CD4-positive, alpha-beta T cell treated with Interleukin-10 for 1 hour (primary cell): ENCODE data around the gene TACR1.
A peak's percentile ranks its signal among the peaks of the same experiment; 100 is the strongest.
"Not testable (repeated sequence)": the region's sequence is repeated elsewhere in the genome, so short reads cannot be mapped to it uniquely, and the experiment has no call there.

ENCODE experiments used
- DNase-seq: peaks from one replicate; pipeline ENCODE4 v3.0.0-alpha.2; 2020

The TACR1 gene

DNA sequence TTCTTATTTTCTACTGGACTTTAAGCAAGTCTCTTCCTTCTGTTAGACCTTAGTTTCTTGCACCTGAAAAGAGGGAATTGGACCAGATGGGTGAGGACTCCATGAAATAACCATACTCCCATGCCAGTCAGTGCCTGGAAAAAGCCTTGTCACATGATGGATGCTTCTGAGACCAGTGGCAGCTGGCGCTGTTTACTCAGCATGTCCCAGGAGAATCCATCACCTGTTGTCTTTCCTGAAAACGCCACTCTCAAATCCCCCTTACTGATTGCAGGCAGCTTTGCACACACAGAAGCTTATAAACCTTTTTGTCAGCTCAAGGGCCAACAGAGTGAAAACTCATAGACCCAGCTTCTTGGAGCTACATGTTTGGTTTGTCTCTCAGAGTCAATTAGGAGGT lies 123.2 kb downstream of the TACR1 start:
- no peak for DNase-seq

DNA sequence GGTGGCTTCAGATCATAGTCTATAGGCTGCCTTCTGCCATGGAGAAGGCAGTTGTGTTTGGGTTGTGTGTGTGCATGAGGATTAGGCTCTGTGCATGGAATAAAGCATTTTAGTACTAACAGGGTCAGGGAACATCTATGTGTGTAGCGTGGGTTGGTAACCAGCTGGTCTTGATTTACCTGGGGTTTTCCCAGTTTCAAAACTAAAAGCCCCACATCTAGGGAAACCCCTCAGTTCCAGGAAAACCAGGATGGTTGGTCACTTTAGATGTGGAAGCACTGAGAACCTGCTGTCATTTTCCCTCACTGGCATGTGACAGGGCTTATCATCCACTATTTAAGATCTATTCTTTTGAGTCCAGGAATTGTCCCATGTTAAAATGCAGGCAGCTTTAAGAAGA lies 124.6 kb downstream of the TACR1 start:
- no peak for DNase-seq

DNA sequence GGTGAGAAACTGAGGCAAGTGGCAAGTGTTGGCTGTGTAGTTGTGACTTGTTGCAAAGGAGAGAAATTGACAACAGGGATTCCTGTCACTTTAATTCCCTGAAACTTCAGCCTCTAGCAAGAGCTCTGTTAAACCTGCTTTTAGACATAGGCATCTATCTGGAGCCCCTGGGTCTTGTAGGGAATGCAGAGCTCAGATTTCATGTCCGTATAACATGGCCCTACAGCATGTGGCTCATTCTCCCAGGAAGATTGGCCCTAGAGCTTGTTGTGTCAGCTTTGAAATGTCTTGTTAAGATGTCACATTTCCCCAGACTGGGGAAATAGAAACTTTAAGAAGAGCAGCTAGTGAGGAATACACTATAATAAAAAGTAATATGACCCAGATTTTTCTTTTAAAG lies 125.1 kb downstream of the TACR1 start:
- DNase-seq = no peak

DNA sequence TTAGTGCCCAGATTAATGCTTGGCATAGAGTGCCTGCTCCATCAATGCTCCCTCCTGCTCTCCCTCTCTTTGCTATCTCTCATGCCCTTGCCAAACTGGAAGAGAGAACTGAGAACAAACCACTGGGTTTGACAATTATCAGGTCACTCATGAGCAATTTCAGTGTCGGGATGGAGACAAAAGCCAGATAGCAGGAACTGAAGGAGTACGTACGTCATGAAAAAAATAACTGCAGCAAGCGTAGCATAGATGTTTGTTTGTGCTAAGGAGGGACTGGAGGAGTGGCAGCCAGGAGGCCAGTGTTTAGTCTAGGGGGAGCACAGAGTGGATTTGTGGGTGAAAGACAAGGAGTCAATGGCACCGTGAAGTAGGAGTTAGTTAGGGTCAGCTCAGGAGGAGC lies 127.6 kb downstream of the TACR1 start:
- DNase-seq = no peak

DNA sequence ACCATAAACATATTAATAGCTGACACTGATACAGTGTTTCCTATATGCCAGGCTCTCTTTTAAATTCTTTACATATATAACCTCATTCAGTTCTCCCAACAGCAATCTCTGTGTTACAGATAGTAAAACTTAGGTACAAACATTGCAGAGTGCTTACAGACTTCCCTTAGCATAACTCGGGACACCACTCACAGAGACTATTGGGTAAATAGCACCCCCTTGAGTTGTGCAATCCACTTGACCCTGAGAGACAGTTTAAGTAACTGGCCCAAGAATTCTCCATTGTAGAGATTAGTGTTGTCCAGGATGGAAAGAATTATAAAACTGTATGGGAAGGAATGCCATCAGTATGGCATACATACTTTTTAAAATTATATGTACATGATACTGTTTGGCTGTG lies 130.8 kb downstream of the TACR1 start:
- no peak for DNase-seq

DNA sequence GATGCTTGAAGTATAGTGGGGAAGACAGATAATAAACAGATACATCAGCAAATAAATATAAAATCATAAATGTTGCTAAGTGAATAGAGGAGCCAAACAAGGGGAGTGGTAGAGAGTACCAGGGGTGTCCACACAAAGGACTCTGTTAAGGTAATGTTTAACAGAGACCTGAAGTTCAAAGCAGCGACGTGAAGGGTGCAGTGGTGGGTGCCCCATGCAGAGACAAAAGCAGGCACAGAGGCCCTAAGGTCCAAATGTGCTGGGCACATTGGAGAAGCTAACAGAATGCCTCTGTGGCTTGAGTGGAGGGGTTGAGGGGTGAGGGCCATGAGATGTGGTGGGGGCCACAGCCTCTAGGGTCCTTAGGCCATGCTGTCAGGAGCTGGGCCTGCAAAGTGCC lies 131.8 kb downstream of the TACR1 start:
- DNase-seq = no peak

DNA sequence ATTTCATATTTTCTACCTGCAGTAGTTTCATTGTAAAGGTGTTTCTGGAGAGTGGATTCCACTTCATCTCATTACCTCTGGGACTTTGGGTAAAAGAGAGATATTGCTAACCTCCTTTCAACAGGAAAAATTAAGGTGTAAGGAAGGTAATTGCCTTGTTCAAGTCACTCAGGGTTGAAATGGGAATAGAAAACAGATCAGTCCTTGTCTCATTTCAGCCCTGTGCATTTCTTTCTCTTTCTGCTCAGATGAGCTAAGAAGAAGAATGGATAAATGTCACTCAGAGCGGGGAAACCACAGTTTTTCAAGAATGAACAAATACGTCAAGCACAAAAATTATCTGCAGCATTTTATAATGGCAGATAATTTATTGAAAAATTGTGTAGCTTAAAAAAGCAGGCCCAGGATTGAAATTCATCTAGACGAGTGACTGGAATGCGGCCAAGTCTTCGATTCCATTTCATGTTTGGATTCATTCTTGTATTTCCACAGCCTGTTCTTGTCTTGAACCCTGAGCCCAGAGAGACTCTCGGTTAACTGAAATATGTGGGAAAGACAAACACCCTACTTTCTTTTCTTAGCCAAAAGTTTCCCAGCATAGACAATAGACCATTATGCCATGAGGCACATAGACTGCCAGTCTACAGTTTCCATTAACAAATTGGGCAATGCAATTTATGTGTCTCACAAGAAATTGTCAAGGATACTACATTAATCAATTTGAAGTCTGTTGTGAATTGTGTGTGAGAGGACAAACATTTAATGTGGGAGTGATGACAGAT lies 133.0 kb downstream of the TACR1 start:
- DNase-seq = no peak

DNA sequence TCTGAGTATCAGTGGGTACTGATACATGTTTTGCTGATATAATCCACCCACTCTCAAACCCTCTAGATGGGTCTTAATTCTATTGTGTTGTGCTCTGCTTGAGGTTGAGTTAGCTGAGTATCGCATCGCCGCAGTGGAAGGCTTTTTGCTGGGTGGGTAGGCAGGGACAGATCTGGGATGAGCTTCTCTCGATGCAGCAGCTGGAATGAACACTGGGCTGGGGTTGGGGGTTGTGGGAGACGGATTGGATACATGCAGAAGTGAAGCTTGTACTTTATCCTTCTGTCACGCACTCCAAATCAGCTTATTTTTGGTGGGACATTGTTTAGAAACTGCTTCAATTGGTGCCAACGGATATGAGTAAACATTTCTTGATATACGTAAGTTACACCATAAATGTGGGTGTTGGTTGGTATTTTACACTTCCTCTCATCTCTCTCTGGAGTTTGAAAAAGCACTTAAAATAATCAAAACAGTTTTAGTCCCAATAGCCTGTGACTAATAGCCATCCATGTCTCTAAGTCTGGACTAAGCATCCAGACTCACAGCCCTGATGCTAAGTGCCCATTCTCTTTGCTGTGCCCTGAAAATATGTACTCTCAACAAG lies 133.8 kb downstream of the TACR1 start:
- no peak for DNase-seq

DNA sequence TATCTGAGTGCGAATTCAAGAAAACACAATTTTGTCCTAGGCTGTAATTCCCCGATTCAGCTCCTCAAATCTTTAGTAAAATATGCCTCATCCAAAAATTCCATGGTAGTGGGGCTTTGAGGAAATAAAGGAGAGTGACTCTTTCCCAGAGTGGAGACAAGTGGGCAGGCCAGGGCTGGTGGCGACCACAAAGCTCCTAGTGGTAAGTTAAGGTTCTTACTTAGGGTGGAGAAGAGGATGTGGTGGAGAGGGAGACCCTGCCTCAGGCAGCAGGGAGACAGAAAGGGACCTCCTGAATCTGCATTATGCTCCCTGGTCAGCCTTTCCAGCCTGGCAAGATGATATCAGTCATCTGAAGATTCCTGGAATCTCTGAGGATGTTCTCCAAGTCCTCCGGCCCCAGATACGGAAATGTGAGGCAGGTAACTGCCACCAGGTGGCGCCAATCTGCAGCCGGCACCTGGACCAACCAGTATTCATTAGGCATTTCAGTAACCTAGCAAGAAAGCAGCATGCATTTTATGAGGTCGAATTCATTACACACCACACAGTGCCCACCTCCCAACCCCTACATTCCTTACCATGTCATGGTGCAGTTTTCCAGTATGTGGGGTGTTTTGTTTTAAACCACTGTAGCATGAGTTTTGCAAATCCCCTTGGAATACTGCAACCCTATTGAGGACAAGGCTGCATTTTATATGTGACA lies 134.5 kb downstream of the TACR1 start:
- peak; percentile 39 for DNase-seq

DNA sequence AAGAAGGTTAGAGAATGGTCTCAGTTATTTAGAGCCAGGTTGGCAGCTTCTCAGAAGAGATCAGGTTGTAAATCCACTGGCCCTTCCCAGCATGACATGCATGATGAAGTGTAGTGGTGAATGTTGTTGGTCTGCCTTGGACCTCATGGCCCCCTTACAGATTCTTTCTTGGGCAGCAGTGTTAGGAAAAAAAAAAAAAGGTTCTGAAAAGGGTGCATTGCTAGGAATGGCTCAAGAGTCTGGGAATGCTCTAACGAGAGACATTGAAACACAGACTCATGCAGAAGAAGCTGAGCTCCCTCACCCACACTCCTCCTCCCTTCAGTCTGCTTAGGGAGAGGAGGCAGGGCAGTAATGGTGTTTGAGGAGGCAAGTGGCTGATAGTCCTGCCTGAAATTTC lies 135.4 kb downstream of the TACR1 start:
- DNase-seq = no peak

DNA sequence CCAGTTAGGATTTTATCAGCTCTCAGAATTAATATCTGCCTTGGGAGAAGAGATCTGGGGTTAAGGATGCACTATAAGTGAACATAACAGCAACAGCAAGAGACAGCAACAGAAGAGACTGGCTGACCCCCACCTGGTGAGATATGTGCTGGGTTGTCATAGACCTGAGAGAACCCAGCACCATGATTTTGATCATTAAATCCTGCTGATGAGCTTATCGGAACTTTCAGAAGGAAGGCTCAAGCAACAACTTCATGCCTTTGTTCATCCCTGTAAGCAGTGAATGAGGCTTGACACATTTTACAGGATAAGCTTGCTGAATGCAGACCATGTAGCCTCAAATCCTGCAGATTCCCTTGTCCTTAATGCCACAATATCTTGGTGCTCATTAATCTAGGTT lies 140.9 kb downstream of the TACR1 start:
- DNase-seq = no peak

DNA sequence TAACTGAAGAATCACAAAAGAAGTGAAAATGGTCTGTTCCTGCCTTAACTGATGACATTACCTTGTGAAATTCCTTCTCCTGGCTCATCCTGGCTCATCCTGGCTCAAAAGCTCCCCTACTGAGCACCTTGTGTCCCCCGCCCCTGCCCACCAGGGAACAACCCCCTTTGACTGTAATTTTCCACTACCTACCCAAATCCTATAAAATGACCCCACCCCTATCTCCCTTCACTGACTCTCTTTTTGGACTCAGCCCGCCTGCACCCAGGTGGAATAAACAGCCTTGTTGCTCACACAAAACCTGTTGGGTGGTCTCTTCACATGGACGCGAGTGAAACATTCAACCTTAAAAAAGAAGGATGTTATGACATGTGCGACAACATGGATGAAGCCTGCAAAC lies 142.2 kb downstream of the TACR1 start:
- DNase-seq = not testable (repeated sequence)

DNA sequence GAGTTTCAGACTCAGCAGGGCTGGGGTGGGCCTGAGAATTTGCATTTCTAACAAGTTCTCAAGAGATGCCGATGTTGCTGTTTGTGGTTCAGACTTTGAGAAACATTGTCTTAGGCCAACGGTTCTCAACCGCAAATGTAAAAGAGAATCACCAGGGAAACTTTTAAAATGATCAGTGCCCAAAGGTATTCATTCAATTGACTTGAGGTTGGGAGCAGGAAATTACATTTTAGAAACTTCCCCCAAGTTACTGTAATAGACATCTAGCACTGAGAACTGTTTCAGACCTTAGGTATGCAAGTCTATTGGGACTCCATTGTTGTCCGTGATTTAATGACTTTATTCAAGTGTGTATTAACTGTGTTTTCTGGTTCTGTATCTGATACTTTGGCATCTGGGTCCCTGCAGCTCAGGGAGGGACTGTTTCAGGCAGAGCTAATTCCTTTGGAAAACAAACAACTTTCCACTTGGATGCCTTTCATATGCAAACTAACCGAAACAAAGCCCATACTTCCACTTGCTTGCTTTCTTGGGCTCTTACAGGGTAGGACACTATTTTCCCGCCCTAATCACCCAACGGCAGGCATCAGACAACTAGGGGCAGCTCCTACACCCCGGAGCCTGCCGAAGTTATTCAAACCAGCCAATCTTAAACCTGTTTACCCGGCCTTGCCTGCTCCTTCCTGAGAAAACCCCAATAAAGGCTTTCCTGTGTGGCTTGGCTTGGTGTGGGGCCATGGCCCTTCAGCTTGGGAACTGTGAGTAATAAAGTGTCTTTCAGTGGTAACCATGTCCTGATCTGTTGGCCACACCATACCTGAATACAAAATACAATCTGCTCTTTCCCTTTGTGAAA lies 143.3 kb downstream of the TACR1 start:
- DNase-seq = no peak

DNA sequence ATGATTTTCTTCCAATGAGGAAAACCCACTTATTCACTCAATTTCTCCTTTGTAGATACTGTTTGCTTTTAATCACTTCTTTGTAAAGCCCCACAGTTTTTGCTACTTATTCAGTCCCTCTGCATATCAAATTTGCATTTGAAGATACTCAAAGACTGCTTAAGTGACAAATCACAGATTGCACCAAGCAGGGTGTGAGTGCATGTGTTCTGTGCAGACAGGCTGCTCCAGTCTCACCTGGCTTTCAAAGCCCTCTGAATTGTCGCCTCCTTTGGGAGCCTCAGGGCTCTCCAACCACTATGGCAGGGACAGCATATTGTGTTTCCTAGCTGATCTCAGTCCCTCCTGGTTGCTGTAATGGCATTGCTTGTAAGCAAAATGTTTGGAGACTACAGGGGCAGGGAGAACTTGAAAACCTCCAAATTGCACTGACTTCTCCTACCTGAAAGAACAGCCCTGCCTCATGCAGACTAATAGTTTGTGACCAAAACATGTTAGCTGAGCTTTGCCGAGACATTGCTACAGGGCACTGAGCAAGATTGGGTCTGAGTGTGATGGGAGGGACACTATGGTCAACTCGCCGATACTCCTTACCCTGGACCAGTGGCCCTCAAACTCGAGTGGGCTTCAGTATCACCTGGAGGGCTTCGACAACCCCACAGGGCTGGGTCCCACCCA lies 144.0 kb downstream of the TACR1 start:
- DNase-seq = no peak

DNA sequence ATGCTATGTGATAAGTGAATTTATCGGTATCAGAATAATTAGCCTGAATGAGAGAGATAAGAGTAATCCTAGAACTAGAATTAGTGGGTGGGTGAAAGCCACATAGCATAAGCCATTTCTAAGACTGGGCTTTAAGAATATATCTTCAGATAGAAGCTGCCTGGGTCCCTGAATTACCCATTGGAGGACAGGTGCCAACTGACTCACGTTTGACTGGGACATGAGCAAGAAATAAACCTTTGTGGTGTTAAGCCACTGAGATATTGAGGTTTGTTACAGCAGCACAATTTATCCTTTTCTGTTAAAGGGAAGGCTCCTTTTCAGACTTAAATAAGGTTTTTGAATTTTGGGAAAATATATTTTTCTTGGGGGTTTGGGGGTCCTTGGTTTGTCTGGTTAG lies 145.0 kb downstream of the TACR1 start:
- no peak for DNase-seq

DNA sequence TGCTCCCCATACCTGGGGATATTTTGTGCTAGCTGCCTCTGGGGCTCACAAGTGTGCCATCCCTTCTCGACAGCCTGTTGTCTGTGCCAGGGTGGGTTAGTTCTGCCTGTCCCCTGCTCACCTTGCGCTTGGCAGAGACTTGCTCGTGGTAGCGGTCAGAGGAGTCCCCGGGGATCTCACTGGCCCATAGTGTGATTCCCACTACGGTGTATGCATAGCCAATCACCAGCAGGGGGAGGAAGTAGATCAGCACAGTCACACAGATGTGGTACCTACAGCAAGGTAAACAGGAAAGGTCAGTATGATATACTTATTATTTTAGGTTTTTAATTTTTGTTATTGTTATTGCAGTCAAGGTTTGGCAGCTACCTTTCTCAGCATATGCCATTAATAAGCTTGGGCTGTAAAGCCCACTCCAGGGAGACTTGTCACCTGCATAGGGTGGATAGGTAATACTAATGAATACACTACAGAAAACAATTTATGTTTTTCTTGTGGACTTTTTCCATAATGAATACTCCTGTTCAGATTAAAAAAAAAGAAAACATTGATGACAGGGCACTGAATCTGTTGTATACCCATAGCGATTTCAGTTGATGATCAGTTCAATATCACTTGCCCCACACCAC lies 145.7 kb downstream of the TACR1 start:
- DNase-seq = peak; percentile 6

DNA sequence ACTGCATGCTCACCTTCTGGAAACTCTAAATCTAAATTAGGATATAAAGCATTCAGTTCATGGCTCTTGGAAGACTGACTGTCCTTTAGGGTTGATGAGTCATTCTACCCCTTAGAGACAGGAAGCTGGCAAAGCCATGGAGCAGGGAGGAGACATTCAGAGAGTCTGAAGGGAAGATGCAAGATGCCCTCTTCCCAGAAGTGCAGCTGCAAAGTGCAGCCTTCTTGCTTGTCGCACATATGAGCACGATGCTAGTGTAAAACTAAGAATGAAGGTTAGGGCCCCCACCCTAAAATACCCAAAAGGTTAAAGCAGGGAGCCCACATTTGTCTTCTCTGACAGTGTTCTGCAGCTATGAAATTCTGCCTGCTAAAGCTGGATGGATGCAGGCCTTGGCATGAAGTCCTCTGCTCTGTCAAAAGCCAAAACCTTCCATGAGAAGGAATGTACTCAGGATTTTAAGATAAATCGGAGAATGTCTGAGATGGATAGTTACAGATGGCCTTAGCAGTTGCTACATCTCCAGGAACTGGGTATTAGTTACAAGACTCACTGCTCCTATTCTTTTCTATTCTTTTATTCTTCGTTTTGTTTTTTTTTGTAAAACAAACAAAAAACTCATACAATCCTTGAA lies 151.2 kb downstream of the TACR1 start:
- DNase-seq = no peak

DNA sequence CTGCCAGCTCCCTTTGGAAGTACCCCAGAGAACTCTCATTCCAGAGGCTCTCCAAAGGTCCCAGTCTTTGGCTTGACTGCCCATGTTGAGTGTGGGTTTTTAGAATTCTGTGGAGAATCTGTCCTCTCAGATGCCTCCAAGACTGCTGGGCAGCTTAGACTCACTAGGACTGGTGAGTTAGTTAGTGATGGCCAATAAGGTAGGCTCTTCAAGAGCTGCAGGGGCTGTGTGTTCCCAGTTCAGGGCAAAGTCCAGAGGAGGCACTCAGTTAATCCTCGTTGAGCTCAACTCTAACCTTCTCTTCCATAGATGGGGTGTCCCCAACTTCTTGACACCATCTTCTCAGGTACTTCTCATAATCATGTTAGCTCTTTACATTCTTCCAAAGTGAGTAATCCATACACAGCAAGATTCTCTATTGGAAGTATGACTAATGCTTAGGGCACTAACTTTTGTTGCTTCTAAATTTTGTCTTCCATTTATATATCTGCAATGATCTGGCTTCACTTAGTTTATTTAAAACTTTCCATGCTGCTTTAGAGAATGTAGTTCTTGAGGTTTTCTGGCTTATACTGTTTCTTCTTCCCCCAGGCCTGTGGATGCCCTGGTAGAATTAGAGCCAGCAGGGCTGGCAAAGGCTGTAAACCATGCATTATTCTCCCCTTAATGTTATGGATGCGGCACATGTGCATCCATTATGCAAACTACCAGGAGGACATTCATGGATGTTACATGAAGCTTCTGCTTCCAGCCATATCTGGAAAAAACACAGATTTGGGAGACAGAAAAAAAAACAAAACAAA lies 151.9 kb downstream of the TACR1 start:
- DNase-seq = no peak

DNA sequence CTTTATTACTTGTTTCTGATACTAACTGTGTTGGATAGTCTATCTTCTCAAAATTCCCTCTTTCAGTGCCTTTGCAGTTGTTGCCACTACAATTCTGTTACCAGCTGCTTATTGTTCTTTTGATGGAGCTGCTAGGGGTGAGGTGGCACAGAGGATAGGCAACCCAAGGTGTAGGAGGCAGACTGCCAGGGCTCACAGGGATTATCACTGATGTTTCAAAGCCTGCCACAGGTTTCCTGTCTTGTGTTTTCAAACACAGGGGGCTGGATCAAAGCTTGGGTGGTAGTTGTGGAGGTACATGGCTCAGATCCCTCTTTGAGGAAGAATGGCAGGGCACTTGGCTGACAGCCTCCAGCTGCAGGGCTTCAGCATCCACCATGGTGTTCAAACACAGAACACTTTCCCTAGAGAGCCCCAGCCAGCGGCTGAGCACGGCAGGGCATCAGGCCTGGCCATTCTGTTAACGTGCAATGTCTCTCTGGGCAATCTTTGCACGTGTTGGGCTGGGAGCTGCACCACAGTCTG lies 153.7 kb downstream of the TACR1 start:
- DNase-seq = no peak

DNA sequence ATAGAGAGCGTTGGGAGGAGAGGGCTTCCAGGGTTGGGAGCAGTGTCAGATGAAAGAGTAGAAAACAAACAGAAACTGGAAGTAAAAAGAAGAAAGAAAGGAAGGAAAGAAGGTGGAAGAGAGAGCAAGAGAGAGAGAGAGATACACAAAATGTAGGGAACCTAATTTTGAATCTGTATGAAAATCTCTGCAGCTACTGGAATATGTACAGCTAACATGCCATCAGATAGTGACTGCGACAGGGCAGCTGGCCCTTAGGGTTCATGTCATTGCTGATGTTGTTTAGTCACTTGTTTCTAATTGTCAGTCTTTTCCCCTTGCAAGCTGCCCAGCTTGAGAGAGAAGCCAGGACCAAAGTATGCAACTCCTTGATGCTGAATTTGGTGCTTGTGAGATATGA lies 155.0 kb downstream of the TACR1 start:
- no peak for DNase-seq

DNA sequence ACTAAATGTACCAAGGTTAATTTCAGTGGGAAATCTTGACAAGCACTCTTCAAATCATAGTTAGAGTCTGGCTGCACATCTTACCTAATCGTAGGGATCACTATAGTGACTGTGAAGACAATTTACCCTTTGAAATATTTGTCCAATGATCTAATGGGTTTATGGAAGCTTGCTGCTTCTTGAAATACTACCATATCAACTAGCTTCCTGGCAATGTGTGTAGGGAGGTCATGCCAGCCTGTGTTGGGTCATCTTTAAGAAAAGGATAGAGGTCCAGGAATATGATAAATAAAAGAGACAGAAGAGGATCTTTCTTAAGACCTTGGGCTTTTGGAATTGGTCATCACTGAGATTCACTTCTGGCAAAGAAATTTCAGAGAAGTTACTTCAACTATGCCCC lies 156.5 kb downstream of the TACR1 start:
- no peak for DNase-seq
